ENCODE results near the gene KIF15. TPM values are rescaled to one million over a fixed set of nuclear protein-coding genes. Genes with fewer than 3 reads are reported as not detected.
"Not testable (repeated sequence)": the region's sequence is repeated elsewhere in the genome, so short reads cannot be mapped to it uniquely, and the experiment has no call there.

Gene KIF15
- total RNA-seq, 4 donors from 2014 or later, result 0.15 to 1.8 (median 0.33) TPM; not detected in 1

DNA sequence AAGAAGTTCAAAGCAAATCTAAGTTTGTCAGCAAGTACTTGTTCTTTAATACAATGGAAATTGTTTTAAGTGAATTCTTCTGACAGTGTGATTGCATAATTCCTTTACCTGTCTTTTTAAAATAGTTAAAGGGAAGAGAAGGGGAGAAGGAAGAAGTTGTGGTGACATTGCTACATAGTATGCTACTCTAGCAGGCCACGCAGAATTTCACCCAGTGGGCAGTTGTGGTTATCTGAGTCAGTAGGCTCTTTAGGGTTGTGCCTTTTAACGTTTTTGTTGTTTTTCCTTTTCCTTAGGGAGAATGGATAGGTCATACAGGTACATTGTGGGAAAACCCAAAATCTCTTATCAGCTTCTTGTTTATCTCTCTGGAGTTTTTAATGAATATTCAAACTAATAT is 40.4 kb downstream of the KIF15 start:
- H3K4me3 ChIP-seq (replicated peaks in 1 of 3), result no peak overlapping the region
- TF ChIP-seq, protein P1, sequence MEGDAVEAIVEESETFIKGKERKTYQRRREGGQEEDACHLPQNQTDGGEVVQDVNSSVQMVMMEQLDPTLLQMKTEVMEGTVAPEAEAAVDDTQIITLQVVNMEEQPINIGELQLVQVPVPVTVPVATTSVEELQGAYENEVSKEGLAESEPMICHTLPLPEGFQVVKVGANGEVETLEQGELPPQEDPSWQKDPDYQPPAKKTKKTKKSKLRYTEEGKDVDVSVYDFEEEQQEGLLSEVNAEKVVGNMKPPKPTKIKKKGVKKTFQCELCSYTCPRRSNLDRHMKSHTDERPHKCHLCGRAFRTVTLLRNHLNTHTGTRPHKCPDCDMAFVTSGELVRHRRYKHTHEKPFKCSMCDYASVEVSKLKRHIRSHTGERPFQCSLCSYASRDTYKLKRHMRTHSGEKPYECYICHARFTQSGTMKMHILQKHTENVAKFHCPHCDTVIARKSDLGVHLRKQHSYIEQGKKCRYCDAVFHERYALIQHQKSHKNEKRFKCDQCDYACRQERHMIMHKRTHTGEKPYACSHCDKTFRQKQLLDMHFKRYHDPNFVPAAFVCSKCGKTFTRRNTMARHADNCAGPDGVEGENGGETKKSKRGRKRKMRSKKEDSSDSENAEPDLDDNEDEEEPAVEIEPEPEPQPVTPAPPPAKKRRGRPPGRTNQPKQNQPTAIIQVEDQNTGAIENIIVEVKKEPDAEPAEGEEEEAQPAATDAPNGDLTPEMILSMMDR (IDR thresholded peaks at IDR 0.05), result no peak
- no peak for TF ChIP-seq POLR2A (IDR thresholded peaks at IDR 0.05)
- DNase-seq, result no peak
- no peak overlapping the region for H3K27ac ChIP-seq
- H3K9me3 ChIP-seq, result no peaks in the 10 kb centered on the region
- no peaks in the 10 kb centered on the region for H3K4me1 ChIP-seq
- H3K36me3 ChIP-seq, result no peaks in the 10 kb centered on the region
- intact Hi-C loops (cut with DNase I), result no loop called here
- no peaks in the 10 kb centered on the region for H3K27me3 ChIP-seq
- WGBS, 2 donors, result 75 to 88% methylated on average over 2 of the region's 2 CpGs

DNA sequence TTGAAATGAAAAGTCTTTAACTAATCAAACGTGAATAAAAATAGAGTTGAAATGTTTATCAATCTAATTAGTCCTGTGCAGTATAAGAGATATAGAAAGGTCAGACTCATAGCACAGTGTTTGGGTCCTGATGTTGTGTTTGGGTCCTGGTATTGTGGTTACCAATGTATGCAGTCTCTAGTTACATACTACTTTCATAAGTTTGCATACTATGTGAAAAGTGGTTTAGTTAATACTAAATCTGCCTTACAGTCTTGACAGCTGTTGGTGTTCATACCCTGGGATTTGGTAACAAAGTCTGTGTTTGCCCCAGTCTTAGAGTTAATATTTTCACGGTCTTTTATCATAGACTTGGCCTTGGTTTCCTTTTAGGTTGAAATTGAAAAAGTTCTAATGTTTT is 41.7 kb downstream of the KIF15 start:
- Histone ChIP-seq H3K4me1 (no peaks in the 10 kb centered on the region), H3K36me3 (no peaks in the 10 kb centered on the region), H3K27me3 (no peaks in the 10 kb centered on the region), H3K27ac (no peak overlapping the region), H3K9me3 (no peaks in the 10 kb centered on the region), H3K4me3 (replicated peaks in 1 of 3) (no peak overlapping the region)
- WGBS, 2 donors, result 94 to 95% methylated on average over 2 of the region's 2 CpGs
- TF ChIP-seq, protein P1 (IDR thresholded peaks at IDR 0.05), result no peak
- no peak for TF ChIP-seq POLR2A (IDR thresholded peaks at IDR 0.05)
- DNase-seq, result no peak
- intact Hi-C loops (cut with DNase I), result no loop called here

DNA sequence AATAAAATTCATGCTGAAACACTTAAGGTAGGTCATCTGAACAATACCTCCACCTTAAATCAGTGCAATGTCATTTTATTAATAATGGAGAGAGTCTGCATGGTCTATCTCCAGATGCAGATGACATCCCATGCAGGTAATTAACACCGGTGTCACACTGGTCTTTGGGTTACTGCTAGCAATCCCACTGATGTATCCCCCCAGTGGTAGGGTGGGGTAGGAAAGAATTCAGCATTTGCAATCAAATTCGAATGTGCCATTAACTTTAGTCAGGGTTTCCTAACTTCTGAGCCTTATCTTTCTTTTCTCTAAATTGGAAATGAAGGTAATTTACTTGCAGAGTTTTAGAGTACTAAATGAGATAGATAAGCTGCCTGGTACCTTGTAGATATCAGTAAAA is 44.4 kb downstream of the KIF15 start:
- Histone ChIP-seq H3K36me3 (no peaks in the 10 kb centered on the region), H3K4me1 (no peaks in the 10 kb centered on the region), H3K9me3 (no peaks in the 10 kb centered on the region), H3K4me3 (replicated peaks in 1 of 3) (no peak overlapping the region), H3K27ac (no peak overlapping the region), H3K27me3 (no peaks in the 10 kb centered on the region)
- 97 to 100% methylated on average over 2 of the region's 2 CpGs for WGBS, 2 donors
- DNase-seq, result no peak
- intact Hi-C loops (cut with DNase I), result no loop called here
- no peak for TF ChIP-seq POLR2A (IDR thresholded peaks at IDR 0.05)
- TF ChIP-seq, protein P1 (IDR thresholded peaks at IDR 0.05), result no peak

DNA sequence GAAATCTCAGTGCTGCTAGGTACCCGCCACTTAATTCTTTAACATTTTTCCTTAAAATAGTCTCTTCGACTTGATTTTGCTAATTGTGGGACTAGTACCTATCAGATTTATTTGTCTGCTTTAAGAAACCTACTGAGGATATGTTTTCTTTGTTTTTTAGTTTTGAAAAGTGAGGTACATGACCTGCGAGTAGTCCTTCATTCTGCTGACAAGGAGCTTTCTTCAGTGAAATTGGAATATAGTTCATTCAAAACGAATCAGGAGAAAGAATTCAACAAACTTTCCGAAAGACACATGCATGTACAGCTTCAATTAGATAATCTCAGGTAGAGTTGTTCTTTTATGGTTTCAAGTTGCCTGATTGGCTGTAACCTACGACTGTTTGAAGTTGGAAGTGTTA is 53.2 kb downstream of the KIF15 start:
- H3K9me3 ChIP-seq, result no peaks in the 10 kb centered on the region
- H3K27me3 ChIP-seq, result no peaks in the 10 kb centered on the region
- 96% methylated on average over 6 of the region's 6 CpGs for WGBS, 2 donors
- H3K36me3 ChIP-seq, result no peaks in the 10 kb centered on the region
- no peak overlapping the region for H3K4me3 ChIP-seq (replicated peaks in 1 of 3)
- TF ChIP-seq POLR2A (IDR thresholded peaks at IDR 0.05), result no peak
- TF ChIP-seq, protein P1 (IDR thresholded peaks at IDR 0.05), result no peak
- intact Hi-C loops (cut with DNase I), result no loop called here
- no peaks in the 10 kb centered on the region for H3K4me1 ChIP-seq
- DNase-seq, result no peak
- H3K27ac ChIP-seq, result no peak overlapping the region

DNA sequence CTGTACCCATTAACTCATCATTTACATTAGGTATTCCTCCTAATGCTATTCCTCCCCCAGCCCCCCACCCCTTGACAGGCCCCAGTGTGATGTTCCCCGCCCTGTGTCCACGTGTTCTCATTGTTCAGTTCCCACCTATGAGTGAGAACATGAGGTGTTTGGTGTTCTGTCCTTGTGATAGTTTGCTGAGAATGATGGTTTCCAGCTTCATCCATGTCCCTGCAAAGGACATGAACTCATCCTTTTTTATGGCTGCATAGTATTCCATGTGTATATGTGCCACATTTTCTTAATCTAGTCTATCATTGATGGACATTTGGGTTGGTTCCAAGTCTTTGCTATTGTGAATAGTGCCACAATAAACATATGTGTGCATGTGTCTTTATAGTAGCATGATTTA is 54.7 kb downstream of the KIF15 start:
- H3K4me1 ChIP-seq; intact Hi-C loops (cut with DNase I); DNase-seq; H3K4me3 ChIP-seq (replicated peaks in 1 of 3); H3K27me3 ChIP-seq; H3K9me3 ChIP-seq; H3K36me3 ChIP-seq; H3K27ac ChIP-seq: not testable (repeated sequence)
- 97 to 100% methylated on average over 2 of the region's 2 CpGs for WGBS, 2 donors

DNA sequence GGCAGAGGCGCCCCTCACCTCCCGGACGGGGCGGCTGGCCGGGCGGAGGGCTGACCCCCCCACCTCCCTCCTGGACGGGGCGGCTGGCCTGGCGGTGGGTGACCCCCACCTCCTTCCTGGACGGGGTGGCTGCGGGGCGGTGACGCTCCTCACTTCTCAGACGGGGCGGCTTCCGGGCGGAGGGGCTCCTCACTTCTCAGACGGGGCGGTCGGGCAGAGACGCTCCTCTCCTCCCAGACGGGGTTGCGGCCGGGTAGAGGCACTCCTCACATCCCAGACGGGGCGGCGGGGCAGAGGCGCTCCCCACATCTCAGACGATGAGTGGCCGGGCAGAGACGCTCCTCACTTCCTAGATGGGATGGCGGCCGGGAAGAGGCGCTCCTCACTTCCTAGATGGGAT is 59.6 kb downstream of the KIF15 start:
- H3K36me3 ChIP-seq; H3K4me1 ChIP-seq; H3K4me3 ChIP-seq (replicated peaks in 1 of 3); H3K27me3 ChIP-seq; H3K9me3 ChIP-seq; H3K27ac ChIP-seq; DNase-seq; intact Hi-C loops (cut with DNase I): not testable (repeated sequence)
- 96 to 97% methylated on average over 13 to 25 of the region's 34 CpGs for WGBS, 2 donors

Measured in thyroid gland (tissue), 4 donors.